HG02870 (cell line): ENCODE results near the gene CLSTN3.

Source experiments
- ATAC-seq: cut with Tn5 transposase; IDR thresholded peaks from one replicate; pipeline ENCODE4 v1.9.1; 2021; ENCODE audit warnings: mild to moderate bottlenecking, moderate library complexity; ENCODE audit not compliant: unreplicated experiment

Gene CLSTN3

GRCh38 chr12:7129872-7130691 lies at the start of gene CLSTN3:
Gene CLSTN3, plus strand, starts transcription at chr12:7130371. Its CDS starts 278 bp downstream, at chr12:7130649.
- peak; percentile 73 for ATAC-seq

- no peak for ATAC-seq
Observed at GRCh38 chr12:7081037-7081436, 49.1 kb upstream of the CLSTN3 start.

GRCh38 chr12:7083125-7083524 lies 47.0 kb upstream of the CLSTN3 start:
- no peak for ATAC-seq

GRCh38 chr12:7089196-7089871 lies 40.8 kb upstream of the CLSTN3 start:
- no peak for ATAC-seq

GRCh38 chr12:7090222-7090998 lies 39.8 kb upstream of the CLSTN3 start:
- no peak for ATAC-seq

- no peak for ATAC-seq
Observed at GRCh38 chr12:7091171-7091570, 39.0 kb upstream of the CLSTN3 start.

- no peak for ATAC-seq
Observed at GRCh38 chr12:7091660-7092228, 38.4 kb upstream of the CLSTN3 start.

GRCh38 chr12:7092229-7092985 lies 37.8 kb upstream of the CLSTN3 start, which contains the start of gene C1R:
Gene C1R, minus strand, starts transcription at chr12:7092445. Its CDS starts 57 bp downstream, at chr12:7092388.
- ATAC-seq = no peak

GRCh38 chr12:7092986-7093460 lies 37.1 kb upstream of the CLSTN3 start:
- no peak for ATAC-seq

GRCh38 chr12:7093486-7093885 lies 36.7 kb upstream of the CLSTN3 start:
- ATAC-seq = no peak

GRCh38 chr12:7093892-7094291 lies 36.3 kb upstream of the CLSTN3 start:
- ATAC-seq = no peak

GRCh38 chr12:7096006-7096932 lies 33.9 kb upstream of the CLSTN3 start:
- ATAC-seq = no peak

GRCh38 chr12:7096979-7097378 lies 33.2 kb upstream of the CLSTN3 start:
- ATAC-seq = no peak

GRCh38 chr12:7099290-7099996 lies 30.7 kb upstream of the CLSTN3 start:
- no peak for ATAC-seq

GRCh38 chr12:7100239-7100638 lies 29.9 kb upstream of the CLSTN3 start:
- ATAC-seq = no peak

- ATAC-seq = no peak
Observed at GRCh38 chr12:7101047-7101693, 29.0 kb upstream of the CLSTN3 start.

- ATAC-seq = no peak
Observed at GRCh38 chr12:7101694-7102131, 28.5 kb upstream of the CLSTN3 start.

GRCh38 chr12:7102582-7102981 lies 27.6 kb upstream of the CLSTN3 start:
- ATAC-seq = no peak
